NCI-H2081 treated with DMSO at 0.1 percent for 48 hours (cell line): Measurements from ENCODE around the gene SMC3.
"Not testable (repeated sequence)": the region's sequence is repeated elsewhere in the genome, so short reads cannot be mapped to it uniquely, and the experiment has no call there.

Source experiments
- DNase-seq: peaks from one replicate; lab custom pipeline; 2025; lab: John Stamatoyannopoulos, UW

SMC3 gene

GRCh38 chr10:110577056-110577455 lies 9.6 kb downstream of the SMC3 start:
- no peak for DNase-seq

DNA sequence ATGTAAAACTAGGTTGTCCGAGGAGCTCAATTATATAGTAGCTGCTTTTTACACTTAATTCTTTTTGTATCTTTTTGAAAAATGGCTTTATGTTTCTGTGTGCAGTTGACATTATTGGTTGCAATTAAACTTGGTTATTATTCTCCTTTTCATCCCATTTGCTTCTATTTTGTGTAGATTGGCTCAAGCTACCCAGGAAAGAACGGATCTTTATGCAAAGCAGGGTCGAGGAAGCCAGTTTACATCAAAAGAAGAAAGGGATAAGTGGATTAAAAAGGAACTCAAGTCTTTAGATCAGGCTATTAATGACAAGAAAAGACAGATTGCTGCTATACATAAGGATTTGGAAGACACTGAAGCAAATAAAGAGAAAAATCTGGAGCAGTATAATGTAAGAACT lies 16.5 kb downstream of the SMC3 start:
- no peak for DNase-seq

GRCh38 chr10:110591760-110592159 lies 24.3 kb downstream of the SMC3 start:
- no peak for DNase-seq

GRCh38 chr10:110597476-110597875 lies 30.0 kb downstream of the SMC3 start:
- DNase-seq, result no peak

GRCh38 chr10:110600487-110601101 lies 33.1 kb downstream of the SMC3 start:
- no peak for DNase-seq

- no peak for DNase-seq
Measured at GRCh38 chr10:110601581-110601980, 34.1 kb downstream of the SMC3 start.

GRCh38 chr10:110608087-110608486 lies 40.6 kb downstream of the SMC3 start:
- DNase-seq, result no peak

DNA sequence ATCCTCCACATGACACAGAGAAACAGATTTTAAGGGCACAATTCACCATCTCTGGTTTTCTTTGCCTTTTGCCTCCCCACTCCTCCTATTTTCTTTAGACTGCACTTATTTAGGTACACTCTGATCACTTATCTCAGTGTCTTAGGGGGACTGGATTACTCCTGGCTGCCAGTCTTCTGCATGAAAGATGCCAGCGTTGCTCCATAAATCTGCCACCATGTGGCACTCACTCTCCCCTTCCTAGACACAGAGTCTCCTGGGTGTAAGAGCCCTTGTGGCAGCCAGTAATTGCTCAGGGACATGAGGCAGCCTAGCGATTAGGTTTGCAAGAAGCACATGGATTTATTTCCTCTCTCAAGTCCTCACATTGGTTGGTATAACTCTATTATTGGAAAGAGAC lies 42.1 kb downstream of the SMC3 start:
- DNase-seq, result no peak

DNA sequence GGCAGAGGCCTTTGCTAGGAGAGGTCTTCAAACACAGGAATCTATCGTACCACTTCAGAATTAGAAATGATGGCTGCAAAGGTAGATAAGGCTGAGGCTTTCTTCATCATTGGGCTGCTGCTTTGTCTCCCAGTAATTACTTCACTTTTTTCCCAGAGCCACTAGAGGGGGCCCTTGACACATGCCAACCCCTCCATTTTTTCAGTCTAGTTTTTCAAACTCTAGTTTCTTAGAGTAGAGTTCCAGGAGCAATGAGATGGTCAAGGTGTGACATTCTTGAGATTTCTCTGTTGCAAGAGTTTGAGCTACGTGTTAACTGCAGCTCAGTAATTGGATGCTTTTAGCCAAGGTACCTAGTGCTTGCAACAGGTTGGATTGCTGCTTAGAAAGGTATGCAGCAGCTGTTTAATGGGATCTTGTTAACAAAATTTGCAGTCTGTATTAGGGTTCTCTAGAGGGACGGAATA lies 42.8 kb downstream of the SMC3 start:
- no peak for DNase-seq

DNA sequence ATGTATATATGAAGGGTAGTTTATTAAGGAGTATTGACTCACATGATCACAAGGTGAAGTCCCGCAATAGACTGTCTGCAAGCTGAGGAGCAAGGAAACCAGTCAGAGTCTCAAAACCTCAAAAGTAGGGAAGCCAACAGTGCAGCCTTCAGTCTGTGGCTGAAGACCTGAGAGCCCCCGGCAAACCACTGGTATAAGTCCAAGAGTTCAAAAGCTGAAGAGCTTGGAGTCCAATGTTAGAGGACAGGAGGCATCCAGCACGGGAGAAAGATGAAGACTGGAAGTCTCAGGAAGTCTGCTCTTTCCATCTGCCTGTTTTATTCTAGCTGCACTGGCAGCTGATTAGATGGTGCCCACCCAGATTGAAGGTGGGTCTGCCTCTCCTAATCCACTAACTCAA lies 43.3 kb downstream of the SMC3 start:
- not testable (repeated sequence) for DNase-seq

DNA sequence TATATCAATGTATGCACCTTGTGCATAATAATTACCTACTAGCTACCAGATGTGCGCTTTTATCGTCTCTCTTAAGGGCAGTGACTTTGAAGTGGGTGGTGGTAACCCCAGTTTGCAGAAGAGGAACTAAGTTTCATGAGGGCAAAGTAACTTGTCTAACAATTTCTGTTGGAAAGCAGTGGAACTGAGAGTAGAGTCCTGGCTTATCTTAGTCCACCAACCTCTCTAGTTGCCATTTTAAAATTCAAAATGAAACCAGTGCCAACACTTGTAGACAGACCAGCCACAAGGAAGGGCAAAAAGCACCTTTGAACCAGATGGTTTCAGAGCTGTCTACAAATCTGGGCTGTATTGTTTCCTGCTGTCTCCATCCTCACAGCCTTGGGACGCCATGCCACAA lies 44.6 kb downstream of the SMC3 start:
- DNase-seq, result no peak

DNA sequence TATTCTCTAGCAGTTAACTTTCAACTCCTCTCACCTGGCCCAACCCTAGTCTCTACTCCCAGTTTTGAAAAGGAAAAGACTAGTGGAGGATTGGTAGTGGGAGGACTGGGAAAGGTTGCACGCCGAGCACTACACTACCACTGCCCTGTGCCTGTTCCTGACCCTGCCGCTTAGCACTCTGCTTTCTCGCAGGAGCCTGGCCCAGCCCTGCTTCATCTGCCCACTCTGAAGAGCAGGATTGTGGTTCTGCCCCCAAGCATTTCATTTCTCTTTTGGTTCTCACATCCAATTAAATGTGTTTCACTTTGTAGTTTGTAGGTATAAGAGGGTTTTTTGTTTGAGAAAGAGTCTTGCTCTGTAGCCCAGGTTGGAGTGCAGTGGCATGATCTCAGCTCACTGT lies 45.1 kb downstream of the SMC3 start:
- no peak for DNase-seq

DNA sequence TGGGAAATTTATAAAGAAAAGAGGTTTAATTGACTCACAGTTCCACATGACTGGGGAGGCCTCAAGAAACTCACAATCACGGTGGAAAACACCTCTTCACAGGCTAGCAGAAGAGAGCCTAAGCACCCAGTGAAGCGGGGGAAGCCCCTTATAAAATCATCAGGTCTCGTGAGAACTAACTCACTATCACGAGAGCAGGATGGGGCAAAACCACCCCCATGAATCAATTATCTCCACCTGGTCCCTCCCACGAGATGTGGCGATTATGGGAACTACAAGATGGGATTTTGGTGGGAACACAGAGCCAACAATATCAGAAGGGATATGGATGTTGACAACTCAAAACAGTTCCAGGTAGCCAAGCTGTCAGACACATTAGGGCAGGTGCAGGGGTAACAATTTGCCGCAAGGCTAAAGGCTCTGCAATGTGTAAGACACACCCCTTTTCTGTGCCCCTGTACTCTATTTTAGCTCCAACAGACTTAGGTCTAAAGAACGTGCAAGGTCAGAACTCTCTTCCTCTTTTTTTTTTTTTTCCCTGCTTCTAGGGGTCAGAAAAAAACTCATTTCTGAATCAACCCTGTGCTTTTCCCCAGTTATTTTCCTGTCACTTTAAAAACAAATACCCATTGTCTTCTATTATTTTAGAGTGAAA lies 46.0 kb downstream of the SMC3 start:
- no peak for DNase-seq

DNA sequence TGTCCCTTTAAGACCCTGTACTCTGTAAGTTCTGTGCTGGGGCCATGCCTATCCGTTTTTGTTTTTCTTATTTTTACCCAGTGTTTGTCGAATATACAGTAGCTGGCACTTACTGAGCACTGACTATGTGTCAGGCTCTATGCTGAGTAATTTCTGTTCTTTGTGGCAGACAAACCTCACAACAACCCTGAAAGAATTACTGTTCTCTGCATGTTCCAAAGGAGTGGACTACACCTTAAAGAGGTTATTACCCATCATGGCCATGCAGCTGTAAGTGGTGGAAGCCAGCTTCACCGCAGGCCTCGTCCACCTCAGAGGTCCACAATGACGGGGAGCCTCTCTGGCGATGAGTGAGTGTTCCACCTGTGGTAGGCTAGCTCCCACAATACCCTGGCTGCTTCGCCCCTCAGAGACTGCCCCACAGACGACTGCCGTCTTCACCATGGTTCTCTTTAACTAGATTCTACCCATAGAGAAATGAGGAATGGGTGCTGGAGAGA lies 46.6 kb downstream of the SMC3 start:
- DNase-seq, result no peak

DNA sequence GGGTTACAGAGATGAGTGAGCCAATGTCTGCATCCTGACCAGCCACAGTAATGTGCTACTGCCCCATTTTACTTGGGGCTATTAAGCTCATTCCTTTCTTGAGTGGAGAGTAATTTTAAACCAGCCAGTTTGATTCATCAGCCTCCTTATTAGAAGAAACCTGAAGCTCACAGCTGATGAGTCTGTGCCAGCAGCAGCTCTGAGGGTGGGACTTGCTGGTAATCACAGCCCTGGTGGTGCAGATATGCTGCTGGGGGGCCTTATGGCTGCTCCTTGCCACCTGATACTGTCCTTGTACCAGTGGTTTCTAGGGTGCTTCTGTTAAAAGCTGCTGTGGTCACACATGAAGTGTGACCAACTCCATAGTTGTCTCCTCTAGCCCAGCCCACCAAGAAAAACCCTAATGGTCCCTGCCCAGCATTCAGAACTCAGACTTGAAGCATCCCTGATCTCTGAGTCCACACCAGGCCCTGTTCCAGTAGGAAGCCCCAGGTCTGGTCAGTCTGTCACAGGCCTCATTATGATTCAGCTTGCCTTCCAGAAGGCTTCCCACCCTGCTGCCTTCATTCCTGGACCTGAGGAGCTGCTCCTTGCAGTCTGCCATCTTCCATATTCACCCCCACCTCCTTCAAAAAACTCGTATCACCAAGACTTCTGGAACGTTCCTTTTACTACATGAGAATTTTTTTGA lies 47.7 kb downstream of the SMC3 start:
- DNase-seq, result no peak

- DNase-seq, result no peak
Measured at GRCh38 chr10:110616493-110617033, 49.1 kb downstream of the SMC3 start.

GRCh38 chr10:110617425-110618229 lies 50.1 kb downstream of the SMC3 start:
- no peak for DNase-seq

- DNase-seq, result no peak
Measured at GRCh38 chr10:110618230-110618610, 50.7 kb downstream of the SMC3 start.

GRCh38 chr10:110619514-110620397 lies 52.3 kb downstream of the SMC3 start:
- DNase-seq, result no peak

DNA sequence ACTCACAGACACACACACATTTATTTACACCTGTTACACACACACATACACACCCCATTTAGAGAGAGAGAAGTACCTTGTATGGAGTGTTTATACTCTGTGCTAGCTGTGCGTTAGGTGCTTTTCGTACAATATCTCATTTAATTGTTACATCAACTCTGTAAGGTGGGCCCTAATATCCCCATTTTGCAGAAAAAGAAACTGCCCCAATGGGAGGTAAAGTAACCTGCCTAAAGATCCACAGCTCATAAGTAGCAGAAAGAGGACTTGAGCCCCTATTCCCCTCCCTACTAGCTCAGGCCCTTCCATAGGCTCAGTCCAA lies 52.9 kb downstream of the SMC3 start:
- no peak for DNase-seq

DNA sequence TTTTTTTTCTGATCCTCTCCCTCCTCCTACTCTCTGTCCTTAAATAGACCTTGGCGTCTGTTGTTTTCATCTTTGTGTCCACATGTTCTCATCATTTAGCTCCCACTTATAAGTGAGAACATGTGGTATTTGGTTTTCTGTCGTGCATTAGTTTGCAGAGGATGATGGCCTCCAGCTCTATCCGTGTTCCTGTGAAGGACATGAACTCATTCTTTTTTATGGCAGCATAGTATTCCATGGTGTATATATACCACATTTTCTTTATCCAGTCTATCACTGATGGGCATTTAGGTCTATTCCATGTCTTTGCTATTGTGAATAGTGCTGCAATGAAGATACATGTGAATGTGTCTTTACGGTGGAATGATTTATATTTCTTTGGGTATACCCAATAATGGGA lies 55.8 kb downstream of the SMC3 start:
- not testable (repeated sequence) for DNase-seq
